Stimulated activated CD4-positive, alpha-beta T cell treated with anti-CD3 and anti-CD28 coated beads, Interleukin-12 subunit alpha, Interleukin-12 subunit beta, amount 100 ng/mL, for 48 hours (primary cell): ENCODE measurements around the gene RHOD.

ENCODE experiments used
- DNase-seq, 3 donors: peaks; one replicate each; pipeline ENCODE4 v3.0.0-alpha.2; 2020; ENCODE audit warnings: low read depth in 2 of 3, low spot score in 1 of 3

The RHOD gene, protein sequence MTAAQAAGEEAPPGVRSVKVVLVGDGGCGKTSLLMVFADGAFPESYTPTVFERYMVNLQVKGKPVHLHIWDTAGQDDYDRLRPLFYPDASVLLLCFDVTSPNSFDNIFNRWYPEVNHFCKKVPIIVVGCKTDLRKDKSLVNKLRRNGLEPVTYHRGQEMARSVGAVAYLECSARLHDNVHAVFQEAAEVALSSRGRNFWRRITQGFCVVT

DNA sequence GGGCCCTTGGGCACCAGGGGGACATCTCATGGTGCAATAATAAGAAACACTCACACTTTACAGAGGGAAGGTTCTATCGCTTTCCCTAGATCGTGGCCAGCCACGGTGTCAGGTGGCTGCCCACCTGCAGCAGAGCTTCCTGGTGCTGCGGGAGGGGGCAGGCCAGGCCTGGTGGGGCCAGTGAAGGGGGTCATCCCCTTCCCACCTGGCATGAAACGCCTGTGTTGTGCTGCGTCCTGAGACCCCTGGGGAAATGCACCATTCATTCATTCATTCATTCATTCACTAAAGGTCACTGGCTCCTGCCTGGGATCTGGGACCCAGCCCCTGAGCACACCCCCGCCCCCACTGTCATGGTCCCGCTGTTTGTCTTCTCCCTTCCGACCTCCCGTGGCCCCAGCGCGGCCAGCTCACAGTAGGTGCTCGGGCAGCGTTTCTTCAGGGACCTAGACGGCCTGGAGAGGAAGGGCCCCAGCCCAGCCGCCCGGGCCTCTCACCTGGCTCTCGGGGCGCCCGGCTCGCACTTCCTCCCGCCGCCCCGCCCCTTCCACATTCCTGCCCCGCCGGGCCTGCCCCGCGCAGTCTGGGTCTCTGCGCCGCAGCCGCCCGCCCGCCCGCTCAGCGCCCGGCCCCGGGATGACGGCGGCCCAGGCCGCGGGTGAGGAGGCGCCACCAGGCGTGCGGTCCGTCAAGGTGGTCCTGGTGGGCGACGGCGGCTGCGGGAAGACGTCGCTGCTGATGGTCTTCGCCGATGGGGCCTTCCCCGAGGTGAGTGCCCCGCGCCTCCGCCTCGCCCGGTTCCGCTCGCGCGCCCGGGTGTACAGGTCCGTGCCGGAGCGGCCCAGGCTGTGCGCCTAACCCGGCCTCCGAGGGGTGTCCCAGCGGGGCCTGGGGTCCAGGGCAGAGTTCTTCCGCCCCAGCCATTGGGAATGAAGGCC lies at the start of gene RHOD:
Gene RHOD, plus strand, starts transcription at position 581 of the 938 bp plus-strand sequence. Its CDS starts 56 bp downstream, at position 637.
- peak in 1 of 3 donors; percentile 37 for DNase-seq

DNA sequence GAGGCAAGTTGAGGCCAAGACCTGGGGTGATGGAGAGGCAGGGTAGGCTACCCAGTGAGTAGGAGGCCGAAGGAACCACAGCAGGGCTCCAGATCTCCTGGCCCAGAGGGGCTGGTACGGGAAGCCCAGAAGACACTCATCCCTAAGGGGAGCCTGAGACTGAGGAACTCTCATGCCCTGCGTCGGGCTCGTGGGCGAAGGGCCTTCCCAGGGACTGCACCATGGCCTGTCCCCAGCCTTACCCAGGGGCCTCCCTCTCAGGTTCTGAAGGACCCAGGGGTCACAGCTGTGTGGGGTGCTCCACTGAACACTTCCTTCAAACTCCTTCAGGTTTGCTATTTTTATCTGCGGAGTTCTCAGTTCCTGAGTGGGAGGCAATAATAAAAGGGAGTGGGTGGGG lies 49.5 kb upstream of the RHOD start:
- DNase-seq: no peak

DNA sequence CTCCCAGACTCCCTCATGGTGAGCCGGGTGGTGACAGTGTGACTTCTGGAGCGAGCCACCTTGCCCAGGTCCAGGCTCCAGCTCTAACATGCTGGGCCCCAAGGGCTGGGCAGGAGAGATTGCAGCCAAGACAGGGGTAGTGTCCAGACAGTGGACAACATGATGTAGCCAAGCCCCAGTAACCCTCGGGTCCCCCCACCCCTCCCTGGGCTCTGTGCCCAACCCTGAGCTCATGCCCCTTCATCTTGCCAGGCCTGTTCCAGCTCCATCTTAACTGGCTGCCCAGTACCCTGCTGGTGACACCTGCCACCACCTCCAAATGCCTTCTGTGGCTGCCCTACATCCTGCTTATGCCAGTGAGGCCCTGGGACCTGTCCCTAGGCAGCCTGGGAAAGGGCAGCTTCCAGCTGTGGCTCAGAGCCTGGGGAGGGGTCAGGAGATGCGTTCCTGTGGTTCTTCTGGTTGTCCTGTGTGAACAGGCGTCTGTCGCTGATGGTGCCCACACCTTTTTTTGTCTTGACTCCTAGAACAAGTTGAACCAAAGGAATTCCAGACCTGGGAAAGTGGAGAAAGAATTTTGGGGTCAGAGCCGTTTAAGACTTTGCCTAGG lies 46.2 kb upstream of the RHOD start:
- DNase-seq: no peak

DNA sequence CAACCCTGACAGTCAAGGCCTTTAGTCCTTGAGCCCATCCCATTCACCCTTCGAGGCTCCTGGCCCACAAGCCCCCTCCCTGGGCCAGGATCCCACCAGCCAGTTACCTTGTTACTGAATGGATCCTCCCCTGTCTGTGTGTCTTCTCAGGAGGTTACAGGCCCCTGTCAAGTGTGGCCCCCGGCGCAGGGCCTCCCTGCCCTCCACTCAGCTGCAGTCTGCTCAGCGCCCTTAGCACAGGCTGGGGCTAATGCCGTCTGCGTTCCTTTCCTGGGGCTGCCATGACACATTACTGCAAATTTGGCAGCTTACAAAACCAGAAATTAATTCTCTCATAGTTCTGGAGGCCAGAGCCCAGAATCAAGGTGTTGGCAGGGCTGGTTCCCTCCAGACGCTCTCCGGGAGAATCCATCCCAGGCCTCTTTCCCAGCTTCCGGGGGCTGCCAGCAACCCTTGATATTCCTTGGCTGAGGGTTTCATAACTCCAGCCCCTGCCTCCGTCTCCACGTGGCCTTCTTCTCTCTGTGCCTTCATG lies 43.1 kb upstream of the RHOD start:
- DNase-seq: no peak

DNA sequence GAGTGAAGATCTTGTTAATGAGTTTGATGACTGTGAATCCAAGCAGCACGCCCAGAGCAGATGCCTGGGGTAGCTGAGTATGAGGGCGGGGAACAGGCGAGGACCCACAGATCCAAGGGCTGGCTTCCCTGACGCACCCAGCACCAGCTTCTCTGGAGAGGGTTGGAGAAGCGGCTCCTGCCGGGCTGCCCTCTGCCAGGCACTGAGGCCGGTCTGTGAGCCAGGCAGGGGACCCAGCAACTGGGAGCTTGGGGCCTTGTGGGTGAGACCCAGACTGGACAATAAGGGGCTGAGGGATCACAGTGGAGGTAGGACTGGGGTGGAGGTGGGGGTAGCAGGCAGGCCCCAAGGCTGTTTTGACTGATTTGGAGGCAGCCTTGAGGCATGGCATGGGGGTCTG lies 42.3 kb upstream of the RHOD start:
- no peak for DNase-seq

DNA sequence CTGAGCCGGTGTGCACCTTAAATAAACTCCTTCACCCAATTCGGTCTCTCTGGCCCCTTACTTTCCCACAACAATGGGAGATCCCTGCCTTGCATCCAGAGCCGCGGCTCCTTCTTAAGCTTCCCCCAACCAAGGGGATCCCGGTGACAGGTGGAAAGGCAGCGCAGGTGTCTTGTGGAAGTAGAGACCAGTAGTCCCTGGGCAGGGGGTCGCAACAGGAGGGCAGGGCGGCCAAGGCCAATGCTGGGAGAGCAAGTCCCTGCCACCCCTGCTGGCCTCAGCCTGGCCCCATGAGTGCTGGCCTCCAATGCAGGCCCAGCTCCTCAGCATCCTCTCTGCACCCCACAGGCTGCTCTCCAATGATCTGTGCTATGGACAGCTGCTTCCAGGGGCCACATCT lies 41.6 kb upstream of the RHOD start:
- no peak for DNase-seq

DNA sequence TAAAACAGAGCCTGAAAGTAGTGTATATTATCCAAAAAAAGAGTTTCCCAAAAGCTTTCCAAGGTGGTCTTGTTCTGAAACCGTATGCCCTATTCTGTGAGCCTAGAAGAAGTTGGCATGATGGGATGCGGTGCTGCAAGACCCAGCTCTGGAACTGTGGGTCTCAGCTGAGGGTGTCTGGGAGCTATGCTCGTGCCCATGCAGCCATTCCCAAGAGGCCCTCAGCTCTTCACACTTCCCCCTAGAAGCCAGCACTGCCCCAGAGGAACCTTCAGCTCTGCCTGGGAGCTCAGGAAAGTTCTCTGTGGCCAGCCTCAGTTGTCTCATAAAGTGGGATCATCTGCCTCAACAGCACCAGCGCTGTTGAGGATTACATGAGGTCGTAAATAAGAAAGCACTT lies 40.1 kb upstream of the RHOD start:
- no peak for DNase-seq

DNA sequence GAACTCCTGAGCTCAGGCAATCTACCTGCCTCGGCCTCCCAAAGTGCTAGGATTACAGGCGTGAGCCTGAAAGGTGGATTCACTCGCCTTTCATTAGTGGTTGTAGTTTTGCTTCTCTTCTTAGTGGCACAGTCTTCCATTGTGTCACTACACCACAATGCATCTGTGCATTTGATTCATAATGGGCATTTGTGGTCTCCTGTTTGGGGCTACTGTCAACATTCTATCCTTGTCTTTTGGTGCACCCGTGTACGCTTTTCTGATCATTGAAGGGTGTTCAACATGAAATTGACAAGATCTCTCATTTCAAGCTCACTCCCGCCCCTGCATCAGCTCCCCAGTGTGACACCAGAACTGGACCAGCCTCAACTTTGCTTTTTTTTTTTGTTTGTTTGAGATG lies 35.7 kb upstream of the RHOD start:
- no peak for DNase-seq

DNA sequence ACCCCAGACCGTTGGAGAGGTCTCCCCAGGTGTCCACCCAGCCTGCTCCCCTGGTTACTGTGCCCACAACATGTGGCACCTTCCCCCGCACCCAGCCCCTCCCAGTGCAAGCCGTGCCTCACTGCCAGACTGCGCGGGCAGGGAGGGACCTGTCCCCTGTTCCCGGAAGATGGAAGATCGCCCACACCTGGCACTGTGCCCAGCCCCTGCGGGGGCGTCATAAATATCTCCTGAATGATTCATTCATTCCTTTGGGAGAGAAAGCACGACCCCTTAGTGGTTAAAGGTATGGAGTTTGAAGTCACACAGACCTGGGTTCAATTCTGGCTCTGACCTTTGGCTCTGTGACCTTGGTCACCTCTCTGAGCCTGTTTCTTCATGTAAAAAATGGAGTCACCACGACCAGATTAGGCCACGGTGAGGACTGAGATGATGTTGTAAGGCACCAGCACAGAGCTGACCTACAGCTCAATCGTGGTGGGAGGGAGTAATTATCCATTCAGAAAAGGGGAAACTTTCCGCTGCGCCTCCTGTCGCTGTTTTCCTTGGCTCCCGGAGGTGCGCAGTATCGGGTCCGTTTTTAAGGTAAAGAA lies 34.2 kb upstream of the RHOD start:
- no peak for DNase-seq

DNA sequence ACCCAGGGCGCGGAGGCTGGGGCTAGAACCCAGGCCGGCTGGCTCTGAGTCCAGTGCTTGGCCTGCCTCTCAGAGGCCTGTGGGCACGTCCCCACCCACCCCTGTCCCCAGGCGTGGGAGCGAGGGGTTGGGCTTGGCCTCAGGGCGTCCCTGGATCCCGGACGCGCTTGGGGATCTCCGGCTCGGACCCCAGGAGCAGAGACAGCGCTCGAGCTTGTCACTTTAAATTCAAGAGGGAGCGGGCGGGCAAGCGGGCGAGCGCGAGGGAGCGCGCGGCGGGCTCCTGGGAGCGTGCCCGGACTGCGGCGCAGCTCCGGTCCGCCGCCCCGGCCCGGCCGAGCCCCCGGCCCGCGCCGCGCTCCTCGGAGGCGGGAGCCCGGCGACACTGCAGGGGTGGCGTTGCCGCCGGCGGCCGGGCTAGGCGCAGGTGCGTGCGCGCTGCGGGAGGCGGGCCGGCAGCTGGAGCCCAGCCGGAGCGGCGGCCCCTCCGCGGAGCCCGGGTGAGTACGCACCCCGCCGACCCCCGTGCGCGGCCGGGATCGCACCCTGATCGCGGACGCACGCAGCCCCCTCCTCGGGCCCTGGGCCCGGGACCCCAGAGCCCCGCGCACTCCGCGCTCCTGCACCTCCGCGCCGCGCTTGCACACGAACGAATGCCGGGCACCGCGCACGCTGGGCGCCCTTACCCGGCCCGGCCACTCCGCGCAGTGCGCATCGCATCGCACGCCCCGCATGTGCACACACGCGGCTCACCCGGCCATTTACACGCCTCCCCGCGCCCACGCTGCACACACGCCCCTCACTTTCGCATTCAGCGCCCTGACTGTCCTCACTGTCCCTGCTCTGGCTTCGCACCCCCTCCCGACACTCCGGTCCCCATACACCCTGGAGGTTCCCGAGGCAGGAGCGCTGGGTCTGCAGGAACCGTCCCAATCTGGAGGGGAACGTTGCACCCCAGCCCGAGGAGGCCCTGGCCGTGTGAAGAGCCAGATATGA lies 33.4 kb upstream of the RHOD start, which contains the start of gene SYT12:
Gene SYT12, plus strand, starts transcription at position 174 of the 996 bp plus-strand sequence. CDS start 7,011 bp downstream, outside the sequence.
- no peak for DNase-seq

DNA sequence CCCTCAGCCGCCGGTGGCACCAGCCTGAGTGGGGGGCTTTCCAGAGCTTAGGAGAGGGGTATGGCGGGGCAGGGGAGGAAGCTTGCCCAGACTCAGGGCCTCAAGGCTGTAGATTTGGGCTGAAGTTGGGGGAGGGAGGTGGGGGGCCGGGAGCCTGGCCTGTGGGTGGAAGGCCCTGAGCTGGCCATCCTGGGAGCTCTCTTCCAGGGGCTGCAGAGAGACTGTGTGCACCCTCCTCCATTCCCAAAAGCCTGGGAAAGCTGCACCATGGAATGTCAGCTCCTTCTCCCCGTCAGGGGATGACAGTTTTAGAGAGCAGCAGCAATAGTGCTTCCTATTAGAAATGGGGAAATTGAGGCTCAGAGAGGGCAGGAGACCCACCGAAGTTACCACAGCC lies 32.7 kb upstream of the RHOD start:
- no peak for DNase-seq

DNA sequence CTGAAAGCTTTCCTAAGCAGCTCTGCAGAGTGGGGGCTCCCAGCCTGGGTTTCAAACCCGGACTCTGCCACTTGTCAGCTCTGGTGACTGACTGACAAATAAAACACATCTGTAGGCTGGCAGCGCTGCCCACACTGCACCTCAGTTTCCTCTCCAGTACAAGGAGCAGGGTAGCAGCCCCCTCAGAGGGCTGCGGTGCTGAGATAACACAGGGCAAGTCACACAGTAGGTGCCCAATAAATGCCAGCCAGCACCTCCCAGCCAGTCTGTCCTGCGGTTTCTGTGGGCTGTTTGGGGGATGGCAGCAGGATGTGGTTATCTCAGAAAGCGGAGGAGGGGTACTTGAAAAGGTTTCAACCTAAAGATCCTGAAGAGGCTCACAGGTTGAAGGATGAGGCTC lies 32.2 kb upstream of the RHOD start:
- peak; percentile 32 to 55 (median 39) for DNase-seq

DNA sequence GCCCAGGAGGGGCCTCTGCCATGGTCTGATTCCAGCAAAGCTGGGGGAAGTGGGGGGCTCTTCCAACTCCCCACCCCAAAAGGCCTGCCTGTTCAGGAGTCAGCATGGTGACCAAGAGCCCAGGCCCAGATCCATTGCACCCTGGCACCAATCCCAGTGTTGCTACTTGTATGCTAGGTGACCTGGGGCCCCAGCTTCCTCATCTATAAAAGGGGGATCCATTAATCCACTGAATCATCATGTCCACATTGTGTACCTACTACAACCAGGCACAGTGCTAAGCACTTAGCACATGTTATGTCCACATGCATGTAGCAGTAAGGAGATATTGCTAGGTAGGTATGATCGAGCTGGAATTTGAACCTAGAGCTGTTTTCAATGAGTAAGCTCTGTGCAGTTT lies 31.7 kb upstream of the RHOD start:
- no peak for DNase-seq

DNA sequence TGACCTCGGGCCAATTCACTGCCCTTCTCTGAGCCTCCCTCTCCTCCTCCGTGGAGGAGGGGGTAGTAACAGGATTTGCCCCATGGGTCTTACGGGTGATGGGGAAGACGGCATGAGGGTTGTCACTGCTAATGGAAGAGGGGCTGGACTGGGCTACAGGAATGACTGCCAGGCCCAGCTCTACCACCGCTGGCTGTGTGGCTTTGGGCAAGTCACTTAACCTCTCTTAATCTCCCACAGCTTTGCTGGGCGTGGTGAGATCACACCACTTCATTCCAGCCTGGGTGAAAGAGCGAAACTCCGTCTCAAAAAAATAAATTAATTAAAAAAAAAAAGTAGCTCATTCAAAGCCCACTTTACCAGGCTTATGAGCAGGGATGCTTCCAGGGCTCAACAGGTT lies 30.9 kb upstream of the RHOD start:
- no peak for DNase-seq

DNA sequence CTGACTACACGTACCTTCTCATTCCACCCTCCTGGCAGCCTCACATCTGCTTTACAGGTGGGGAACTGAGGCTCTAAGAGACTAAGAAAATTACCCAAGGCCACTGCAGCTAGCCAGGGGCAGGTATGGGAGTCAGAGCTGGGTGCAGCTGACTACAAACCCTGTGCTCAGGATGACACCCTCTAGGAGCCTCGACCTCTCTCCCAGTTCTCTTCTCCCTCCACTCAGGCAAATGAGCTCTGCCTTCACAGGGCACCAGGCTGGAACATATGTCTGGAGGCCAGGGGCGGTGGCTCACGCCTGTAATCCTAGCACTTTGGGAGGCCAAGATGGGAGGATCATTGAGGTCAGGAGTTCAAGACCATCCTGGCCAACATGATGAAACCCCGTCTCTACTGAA lies 29.7 kb upstream of the RHOD start:
- DNase-seq: no peak

DNA sequence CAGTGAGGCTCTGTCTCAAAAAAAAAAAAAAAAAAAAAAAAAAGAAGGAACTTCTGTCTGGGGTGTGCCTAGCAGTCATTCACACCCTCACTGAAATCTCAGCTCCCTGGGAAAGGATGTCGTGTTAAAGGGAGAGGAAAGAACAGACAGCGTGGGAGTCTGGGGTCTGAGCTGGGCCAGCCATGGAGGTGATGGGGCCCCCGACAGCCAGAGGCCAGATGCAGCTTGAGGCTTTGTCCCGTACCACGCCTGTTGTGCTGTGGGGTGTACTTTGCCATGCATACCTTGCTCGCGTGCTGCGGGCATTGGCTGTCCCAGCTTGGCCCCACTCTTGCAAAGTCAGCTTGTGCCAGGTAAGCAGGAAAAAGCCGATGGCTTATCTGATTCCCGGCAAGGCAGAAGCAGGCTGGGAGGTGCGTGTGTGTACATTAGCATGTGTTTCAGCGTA lies 29.1 kb upstream of the RHOD start:
- DNase-seq: no peak

DNA sequence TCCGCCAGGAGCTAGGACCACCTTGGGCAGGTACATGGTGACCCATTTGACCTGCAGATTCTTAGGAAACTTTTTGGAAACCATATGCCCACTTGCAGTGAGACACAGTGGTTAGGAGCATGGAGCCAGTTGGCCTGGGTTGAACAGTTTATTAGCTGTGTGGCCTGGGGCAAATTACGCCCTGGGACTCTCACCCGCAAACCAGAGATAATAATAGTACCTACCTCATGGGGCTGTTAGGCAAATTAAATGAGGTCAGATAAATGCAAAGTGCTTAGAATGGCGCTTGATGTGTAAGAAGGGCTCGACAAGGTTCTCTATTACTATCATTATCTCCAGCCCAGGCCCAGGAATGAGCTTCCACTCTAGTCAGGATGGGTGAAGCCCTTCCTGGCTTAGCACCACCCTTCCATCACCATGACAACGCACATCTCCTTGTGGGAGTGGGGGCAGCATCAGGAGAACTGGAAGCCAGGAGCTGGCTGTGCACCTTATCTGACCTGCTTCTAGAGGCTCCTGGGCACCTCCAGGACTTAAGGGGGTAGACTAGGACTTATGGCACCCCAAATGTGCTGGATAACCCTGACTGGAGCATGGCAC lies 28.6 kb upstream of the RHOD start:
- DNase-seq: no peak

DNA sequence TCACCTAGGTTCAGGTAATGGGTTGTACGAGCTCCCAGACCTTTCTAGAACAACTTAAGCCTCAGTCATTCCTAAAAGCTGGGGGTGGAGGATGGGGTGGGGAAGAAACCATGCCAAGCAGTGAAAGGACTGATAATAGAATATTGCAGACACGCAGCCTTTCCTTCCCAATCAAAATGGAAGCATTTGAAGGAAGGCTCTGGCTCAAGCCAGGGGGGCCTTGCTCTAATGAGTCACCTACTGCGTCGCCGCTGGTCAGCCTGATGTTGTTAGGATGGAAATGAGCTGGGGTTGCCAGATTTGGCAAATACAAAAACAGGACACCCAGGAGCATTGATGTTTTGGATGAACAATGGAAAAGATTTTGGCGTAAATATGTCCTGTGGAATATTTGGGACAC lies 27.5 kb upstream of the RHOD start:
- no peak for DNase-seq

DNA sequence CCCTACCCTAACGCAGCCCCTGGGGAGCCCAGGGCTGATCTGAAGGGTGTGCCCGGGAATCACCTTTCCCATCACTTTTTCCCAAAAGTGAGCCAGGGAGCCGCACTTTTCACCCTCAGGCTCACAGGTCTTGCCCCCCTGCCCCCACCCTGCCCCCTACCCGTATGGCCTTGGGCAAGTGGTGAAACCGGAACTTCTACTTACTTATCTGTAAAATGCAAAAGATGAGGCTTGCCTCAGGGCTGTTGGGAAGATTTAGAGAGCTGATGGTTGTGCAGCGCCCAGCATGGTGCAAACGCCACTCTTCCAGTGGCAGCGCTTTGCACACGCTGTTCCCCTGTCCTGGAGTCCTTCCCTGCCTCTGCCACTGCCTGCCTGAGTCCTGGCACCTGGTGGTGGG lies 25.7 kb upstream of the RHOD start:
- no peak for DNase-seq
